HG03442 (cell line): ENCODE results near the gene SLCO1B1.

ENCODE experiments used
- ATAC-seq: cut with Tn5 transposase; IDR thresholded peaks from one replicate; pipeline ENCODE4 v1.9.1; 2021; ENCODE audit warnings: mild to moderate bottlenecking, moderate library complexity; ENCODE audit not compliant: unreplicated experiment

The SLCO1B1 gene

GRCh38 chr12:21221072-21221471 lies 90.1 kb downstream of the SLCO1B1 start:
- ATAC-seq = no peak

- ATAC-seq = no peak
These were observed 90.8 kb downstream of the SLCO1B1 start for GRCh38 chr12:21221778-21222177.

GRCh38 chr12:21223930-21224329 lies 92.9 kb downstream of the SLCO1B1 start:
- ATAC-seq = no peak

DNA sequence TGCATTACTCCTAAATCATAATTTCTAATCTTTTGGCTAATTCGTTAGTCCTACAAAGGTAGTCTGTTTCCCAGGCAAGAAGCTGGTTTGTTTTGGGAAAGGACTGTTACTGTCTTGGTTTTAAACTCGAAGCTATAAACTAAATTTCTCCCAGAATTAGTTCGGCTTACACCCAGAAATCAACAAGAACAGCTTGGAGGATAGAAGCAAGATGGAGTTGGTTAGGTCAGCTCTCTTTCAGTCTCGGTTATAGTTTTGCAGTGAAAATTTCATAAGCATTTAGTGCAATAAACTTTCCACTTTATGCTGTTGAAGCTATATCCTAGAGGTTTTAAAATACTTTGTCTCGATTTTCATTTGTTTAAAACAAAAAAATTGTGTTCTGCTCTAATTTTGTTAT lies 103.4 kb downstream of the SLCO1B1 start:
- ATAC-seq = no peak

DNA sequence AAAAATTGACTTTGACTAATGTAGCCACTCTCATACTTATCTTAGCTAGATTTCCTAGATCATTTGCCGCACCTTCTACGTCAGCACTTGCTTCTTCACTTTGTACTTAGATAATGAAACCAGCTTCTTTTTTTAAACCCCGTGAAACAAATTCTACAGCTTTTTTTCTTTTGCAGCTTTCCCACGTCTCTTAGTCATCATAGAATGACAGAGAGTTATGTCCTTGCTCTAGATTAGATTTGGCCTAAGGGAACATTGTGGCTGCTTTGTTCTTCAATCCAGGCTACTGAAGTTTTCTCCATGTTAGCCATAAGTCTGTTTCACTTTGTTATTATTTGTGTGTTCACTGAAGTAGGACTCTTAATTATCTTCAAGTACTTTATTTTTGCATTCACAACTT lies 108.9 kb downstream of the SLCO1B1 start:
- no peak for ATAC-seq

DNA sequence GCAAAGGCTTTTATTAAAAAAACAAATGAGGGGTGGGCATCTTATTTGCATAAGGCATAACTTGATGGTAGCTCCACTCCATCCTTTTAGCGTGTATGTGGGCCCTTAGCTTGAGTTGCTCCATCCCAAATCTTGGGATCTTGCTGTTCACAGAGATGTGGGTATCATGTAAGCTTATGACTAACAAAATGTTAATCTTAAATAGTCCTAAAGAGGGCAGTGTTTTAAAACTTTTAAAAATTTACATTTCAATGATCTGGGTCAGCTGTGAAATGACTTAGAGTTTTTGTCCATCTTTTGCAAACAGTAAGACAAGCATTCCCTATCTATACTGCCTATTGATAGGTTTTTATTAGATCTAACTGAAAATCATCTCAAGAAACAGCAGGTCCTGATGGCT lies 117.7 kb downstream of the SLCO1B1 start:
- no peak for ATAC-seq

GRCh38 chr12:21252070-21252469 lies 121.1 kb downstream of the SLCO1B1 start:
- no peak for ATAC-seq

DNA sequence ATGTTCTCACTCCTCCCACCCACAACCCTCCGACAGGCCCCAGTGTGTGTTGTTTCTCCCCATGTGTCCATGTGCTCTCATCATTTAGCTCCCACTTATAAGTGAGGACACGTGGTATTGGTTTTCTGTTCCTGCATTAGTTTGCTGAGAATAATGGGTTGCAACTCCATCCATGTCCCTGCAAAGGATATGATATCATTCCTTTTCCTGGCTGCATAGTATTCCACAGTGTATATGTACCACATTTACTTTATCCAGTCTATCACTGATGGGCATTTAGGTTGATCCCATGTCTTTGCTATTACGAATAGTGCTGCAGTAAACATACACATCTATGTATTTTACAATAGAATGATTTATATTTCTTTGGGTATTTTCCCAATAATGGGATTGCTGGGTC lies 126.2 kb downstream of the SLCO1B1 start:
- no peak for ATAC-seq

- no peak for ATAC-seq
These were observed 133.2 kb downstream of the SLCO1B1 start for GRCh38 chr12:21264232-21264631.

DNA sequence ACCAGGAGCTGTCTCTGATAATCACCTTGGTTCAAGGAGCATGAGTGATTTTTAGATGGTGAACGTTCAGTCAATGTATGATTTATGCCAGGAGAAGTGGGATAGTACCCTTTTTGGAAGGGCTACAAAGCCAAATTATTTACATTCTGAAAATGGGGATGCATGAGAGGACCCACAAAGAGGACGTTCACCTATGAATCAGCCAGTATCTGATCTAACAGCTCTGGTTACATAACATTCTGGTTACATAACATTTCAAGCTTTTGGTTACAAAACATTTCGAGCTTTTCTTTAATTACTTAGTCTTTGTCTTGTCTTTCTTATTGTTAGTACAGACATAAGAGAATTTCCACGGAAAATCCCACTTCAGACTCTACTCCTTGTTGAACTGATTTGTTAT lies 134.9 kb downstream of the SLCO1B1 start:
- no peak for ATAC-seq

DNA sequence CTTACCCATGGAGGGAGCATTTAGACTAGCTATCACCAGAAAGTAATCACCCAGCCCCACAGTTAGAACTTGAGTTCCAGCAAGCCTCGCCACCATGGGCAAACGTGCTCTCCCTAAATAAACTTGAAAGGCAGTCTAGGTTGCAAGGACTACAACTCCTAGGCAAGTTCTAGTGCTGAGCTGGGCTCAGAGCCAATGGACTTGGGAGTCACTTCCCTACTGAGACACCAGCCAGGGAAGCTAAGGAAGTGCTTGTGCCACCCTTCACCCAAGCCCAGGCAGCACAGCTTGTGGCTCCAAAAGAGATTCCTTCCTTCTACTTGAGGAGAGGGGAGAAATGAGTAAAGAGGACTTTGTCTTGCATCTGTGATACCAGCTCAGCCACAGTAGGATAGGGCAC lies 145.8 kb downstream of the SLCO1B1 start:
- ATAC-seq = no peak
